Vagina (tissue), 2 donors: Measurements from ENCODE around the gene AHNAK2.

Experiments
- POLR2A ChIP-seq, 2 donors: fragments of 450-650 bp; IDR thresholded peaks; one replicate each; pipeline ENCODE4 v1.6.1; 2017; ENCODE audit warnings: antibody characterized with exemption in 2 of 2, mild to moderate bottlenecking in 2 of 2, moderate library complexity in 2 of 2
- TF ChIP-seq, protein P1 (sequence below), 3 experiments: fragments of 450-650 bp in 2 of 3; fragments of 200-600 bp in 1 of 3; sonication (generic) in 1 of 3; IDR thresholded peaks; one replicate each; pipeline ENCODE4 v1.5.1; 2017 to 2019; ENCODE audit warnings: antibody characterized with exemption in 3 of 3, mild to moderate bottlenecking in 2 of 3, moderate library complexity in 2 of 3

DNA sequence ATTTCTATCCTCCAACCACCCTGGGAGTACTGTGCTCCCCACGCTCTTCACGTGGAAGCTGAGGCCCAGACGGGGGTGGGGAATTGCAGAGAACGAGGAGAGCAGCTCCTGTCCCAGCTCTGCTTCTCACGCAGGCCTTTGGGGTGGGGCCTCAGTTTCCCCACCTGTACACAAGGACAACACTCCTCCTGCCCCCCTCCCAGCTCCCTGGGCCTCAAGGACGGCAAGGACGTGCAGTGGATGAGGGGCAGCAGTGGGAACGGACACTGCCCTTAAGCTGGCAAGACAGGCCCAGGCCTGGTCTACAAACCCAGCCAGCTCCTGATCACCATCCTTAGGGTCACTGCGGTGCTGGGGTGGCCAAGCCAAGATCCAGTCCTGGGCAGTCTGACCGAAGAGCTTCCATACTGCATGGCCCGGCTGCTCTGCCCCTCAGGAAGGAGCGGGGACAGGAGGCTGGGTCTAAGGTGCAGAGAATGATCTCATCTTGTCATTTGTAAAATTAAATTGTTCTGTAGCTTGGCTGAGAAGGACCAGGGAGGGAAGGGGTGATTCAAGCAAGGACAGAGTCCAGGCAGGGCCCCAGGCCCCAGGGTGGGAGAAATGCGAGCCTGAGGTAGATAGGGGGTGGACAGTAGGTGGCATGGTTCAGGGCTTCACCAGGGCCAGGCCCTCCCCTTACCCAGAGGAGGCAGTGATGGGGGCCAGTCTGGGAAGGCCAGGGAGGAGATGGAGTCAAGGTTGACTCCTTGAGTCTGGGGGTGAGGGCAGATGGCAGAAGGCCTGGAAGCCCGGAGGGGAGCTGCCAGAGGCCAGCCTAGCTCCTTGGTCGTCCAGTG lies 6.1 kb upstream of the AHNAK2 start:
- TF ChIP-seq POLR2A (IDR thresholded peaks at IDR 0.05) = no peak
- TF ChIP-seq, protein P1, sequence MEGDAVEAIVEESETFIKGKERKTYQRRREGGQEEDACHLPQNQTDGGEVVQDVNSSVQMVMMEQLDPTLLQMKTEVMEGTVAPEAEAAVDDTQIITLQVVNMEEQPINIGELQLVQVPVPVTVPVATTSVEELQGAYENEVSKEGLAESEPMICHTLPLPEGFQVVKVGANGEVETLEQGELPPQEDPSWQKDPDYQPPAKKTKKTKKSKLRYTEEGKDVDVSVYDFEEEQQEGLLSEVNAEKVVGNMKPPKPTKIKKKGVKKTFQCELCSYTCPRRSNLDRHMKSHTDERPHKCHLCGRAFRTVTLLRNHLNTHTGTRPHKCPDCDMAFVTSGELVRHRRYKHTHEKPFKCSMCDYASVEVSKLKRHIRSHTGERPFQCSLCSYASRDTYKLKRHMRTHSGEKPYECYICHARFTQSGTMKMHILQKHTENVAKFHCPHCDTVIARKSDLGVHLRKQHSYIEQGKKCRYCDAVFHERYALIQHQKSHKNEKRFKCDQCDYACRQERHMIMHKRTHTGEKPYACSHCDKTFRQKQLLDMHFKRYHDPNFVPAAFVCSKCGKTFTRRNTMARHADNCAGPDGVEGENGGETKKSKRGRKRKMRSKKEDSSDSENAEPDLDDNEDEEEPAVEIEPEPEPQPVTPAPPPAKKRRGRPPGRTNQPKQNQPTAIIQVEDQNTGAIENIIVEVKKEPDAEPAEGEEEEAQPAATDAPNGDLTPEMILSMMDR (IDR thresholded peaks at IDR 0.05) = no peak
